HL-60/S4 treated with phorbol 12-myristate 13-acetate at 8.2 ng/mL for 4 days and 3 days (cell line): ENCODE data around the gene CDKN3.

Experiments
- in situ Hi-C: fragments of 300-500 bp; cut with MboI; formaldehyde crosslinking; loops from 2 replicates; pipeline ENCODE4 v1.15.0; 2022; ENCODE audit warnings: low sequenced_read_pairs

Gene CDKN3, protein sequence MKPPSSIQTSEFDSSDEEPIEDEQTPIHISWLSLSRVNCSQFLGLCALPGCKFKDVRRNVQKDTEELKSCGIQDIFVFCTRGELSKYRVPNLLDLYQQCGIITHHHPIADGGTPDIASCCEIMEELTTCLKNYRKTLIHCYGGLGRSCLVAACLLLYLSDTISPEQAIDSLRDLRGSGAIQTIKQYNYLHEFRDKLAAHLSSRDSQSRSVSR

DNA sequence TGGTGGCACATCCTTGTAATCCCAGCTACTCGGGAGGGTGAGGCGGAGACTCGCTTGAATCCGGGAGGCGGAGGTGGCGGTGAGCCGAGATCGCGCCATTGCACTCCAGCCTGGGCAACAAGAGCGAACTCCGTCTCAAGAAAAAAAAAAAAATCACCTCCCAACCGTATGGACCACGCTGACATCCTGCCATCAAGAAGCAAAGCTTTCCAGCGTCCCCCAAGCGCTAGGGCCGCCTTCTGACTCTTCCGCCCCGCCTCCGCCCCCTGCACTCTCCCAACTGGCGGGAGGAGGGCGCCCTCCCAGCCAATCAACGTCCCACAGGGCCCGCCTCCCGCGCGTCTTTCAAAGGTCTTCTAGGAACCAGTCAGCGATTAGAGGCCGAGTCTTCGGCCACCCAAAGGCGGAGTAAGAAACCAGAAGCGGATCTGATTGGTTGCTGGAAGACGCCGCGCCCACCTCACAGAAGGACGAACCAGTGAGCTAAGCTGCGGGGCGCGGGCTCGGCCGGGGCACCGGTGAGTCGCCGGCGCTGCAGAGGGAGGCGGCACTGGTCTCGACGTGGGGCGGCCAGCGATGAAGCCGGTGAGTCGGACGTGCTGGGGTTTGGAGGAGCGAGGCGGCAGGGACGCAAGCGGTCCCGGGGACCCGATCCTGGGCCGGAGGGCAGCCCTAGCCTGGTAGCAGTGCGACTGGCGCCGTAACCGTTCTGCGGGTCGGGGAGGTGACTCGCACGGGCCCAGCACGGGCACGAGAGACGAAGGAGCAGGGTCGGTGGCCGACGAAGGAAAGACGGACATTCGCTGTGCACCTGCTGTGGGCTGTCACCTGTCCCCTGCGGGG, at the start of gene CDKN3:
CDKN3 (plus strand) TSS at position 515 of the 843 bp plus-strand sequence; CDS start at position 577, 62 bp downstream.
- in situ Hi-C loops = no loop called here

DNA sequence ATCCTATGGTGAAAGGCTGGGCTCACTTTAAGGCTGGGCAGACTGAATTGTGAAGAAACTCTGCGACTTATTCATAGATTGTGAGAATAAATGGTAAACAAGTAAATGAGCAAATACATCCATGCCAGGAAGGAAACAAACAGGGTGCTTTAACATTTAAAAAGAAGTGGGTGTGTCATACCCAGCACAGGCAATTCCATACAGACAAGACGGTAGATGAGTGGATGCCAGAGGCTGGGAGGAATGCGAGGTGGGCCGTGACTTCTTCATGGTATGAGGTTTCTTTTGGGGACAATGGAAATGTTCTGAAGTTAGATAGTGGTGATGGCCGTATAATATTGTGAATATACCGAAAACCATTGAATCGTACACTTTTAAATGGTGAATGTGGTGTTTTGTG, 49.8 kb upstream of the CDKN3 start:
- in situ Hi-C loops = loop anchor here (25.0 kb wide), 1 partner anchor 810 kb away; no protein-coding TSS in a partner anchor

DNA sequence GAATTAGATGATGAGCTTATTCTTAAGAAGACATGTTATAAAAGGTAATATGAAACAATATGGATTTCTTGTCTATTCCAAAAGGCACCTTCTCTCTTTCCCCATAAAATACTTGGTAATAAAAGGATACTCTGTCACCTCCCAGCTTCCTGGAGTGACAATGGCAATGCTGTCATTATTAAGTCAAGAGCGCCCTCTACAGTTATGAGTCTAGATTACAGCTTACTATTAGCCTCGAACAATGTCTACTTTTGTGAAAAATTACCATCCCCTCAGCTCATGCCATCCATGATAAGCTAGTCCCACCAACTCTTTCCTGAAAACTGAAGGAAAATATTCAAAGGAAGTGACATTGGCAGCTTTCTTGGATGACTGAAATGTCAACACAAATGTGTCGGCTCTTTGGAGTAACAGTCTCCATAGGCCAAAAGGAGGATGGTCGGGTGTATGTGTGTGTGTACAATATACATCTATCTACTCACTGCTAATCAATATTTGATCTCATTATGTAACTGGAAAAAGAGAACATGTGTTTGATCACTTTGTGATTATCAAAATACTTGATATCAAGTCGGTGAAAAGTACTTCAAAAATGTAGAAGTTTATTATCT, 48.7 kb upstream of the CDKN3 start:
- in situ Hi-C loops = loop anchor here (25.0 kb wide), 1 partner anchor 811 kb away; no protein-coding TSS in a partner anchor

DNA sequence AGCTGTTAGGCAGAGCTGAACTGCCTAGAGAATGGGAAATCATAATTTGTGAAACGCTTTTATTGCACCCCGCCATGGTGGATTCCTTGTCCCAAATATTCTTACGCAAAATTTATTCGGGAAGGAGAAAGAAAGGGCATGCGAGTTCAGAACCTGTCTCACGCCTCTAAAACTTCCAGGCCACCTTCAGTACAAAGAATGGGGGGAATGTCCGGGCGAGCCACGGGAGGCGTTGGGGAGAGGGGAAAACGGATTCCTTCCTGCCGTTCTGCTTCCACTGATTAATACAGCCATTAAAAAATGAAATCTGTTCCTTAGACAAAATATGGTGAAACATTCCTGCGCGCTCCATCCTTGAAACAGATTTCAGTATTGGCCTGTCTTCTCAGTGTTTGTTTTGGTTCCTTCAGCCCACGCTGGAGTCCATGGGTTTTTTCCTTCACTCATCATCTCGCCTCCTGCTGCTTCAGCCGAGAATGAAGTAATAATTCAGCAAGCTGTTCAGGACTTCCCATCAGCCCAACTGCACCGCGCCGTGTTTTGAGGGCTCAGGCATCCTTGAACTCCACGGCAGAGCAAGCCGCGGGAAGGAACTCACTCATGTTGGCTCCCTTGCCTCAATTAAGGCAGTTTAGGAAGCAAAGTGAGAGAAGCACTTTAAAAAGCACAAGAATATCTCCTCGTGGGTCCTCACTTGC, 47.7 kb upstream of the CDKN3 start:
- in situ Hi-C loops = loop anchor here (25.0 kb wide), 1 partner anchor 812 kb away; no protein-coding TSS in a partner anchor

DNA sequence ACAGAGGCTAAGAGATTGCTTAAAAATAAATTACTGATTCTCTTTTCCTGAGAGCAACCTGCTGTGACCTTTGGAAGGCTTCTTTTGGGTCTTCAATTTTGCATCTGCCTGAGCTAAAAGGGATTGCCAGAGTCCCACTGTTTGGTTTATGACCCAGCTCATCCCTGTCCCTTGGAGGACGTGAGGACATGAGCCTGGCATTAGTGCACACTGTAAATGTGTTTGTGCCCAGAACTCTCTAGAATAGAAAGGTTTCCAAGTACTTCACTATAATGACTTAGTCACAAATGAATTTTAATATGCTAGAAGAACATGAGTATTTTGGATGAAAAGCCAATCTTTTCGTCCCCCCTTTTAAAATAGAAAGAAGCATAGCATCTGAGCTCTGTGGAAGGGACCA, 47.1 kb upstream of the CDKN3 start:
- in situ Hi-C loops = loop anchor here (25.0 kb wide), 1 partner anchor 812 kb away; no protein-coding TSS in a partner anchor

DNA sequence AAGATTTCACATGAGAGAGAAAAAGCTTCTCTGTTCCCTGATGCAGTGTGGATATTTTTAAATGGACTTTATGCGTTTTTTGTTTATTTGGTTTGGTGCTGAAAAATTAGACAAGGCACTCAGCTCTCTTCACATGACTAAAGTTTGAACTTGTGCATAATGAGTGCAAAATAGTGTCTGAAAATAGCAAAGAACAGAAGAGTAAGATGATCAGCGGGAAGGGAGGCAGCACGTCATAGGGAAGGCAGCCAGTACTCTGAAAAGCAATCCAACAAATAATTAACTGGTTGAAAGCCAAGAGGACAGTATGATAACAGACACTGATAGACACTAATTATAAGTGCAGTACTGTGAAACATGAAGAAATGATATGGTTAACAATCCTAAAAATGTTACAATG, 46.6 kb upstream of the CDKN3 start:
- in situ Hi-C loops = no loop called here

DNA sequence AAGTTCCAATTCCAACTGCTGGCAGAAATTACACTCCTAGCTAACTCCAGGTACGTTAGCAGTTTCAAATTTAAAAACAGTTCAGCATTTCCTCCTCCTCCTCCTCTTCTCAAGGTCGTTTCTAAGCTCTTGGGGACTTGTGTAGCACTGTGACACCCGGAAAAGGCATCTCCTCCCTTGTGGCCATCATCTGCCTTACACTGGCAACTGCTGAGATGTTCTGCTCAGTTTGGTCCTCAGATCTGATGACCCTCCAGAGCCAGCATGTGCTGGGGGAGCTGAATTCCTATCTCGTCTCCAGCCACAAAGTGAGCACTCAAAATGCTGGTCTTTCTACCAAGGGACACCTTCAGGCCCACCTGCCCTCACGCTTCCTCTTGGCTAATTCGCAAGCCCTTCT, 43.5 kb upstream of the CDKN3 start:
- in situ Hi-C loops = no loop called here

DNA sequence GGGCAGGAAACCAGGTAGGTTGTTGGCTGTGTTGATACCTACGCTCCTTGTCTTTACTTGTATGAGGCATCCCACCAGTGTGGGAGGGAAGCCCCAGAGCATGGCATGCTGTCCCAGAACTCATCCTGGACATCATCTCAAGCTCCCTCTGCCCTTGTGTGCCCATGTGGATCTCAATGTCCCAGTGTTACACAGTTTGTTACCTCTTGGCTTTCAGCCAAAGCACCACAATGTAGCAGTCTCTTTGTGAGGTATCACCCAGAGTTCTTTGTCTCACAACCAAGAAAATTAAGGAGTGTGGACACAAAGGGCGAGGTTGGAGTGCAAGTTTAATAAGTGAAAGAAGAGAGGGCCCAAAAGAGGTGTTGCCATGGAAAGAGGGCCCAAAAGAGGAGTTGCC, 43.1 kb upstream of the CDKN3 start:
- in situ Hi-C loops = no loop called here

DNA sequence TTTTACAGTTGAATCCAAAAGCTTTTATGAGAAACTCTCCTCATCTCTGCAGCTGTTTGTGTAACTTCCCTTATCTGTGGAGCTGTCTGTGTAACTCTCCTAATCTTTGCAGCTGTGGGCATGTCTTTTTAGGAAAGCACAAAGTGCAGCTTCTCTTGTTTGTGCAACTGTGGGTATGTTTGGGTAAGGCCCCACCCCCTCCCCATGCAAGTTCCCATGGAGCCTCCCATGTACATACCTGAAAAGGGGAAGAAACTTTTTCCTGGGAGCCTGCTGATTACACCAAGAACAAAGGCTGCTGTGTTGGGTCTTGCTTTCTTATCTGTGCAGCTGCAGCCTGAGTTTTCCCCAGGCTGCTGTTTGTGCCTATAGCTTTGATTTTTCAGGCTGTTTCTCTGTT, 42.7 kb upstream of the CDKN3 start:
- in situ Hi-C loops = no loop called here

DNA sequence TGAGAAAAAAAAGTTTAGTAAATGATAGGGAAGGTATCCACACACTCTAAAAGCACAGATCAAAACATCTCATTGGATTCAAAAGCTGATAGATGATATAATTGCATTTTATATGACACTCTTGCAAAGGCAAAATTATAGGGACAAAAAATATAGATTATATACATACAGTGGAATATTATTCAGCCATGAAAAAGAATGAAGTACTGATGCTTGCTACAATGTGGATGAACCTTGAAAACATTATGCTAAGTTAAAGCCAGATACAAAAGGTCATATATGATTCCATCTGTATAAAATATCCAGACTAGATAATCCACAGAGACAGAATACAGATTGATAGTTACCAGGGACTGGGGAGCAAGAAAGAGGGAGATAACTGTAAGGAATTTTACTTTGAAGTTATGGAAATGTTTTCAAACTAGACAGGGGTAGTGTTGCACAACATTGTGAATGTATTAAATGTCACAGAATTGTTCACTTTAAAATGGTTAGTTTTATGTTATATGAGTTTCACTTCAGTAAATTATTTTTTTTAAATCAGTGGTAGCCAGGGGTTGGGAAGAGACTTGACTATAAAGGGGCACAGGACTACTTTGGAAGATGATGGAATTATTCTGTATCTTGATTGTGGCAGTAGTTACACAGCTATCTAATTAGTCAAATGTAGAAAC, 41.7 kb upstream of the CDKN3 start:
- in situ Hi-C loops = no loop called here

DNA sequence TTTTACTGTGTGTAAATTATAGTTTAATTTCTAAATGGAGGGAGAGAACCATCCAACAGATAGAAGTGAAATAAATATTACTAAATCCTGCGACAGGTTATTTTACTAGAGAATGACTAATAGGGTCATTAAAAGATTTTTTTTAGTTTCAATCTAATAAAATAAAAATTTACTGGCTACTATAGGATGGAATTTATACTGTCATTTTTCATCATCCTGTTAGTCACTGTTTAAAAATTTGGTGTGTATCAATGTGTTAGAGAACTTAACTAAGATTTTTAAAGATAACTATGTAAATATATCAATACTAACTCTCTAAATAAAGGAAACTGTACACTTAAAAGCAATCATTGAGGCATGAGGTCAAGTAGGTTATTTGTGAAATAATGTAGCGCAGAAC, 41.1 kb upstream of the CDKN3 start:
- in situ Hi-C loops = no loop called here

DNA sequence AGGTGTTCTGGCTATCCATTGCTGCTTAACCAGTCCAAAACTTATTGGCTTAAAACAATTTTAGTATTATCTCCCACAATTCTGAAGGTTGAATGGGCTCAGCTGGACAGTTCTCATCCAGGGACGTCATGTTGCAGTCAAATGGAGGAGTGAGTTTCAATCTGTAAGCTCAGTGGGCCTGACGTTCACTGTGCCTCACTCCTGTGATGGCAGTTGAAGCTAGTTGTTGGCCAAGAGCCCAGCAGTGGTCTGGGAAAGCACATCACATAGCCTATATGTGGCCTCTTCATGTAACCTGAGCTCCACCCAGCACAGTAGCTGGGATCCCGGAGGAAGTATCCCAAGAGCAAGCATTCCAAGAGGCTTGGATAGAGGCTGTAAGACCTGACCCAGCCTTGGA, 40.6 kb upstream of the CDKN3 start:
- in situ Hi-C loops = no loop called here

DNA sequence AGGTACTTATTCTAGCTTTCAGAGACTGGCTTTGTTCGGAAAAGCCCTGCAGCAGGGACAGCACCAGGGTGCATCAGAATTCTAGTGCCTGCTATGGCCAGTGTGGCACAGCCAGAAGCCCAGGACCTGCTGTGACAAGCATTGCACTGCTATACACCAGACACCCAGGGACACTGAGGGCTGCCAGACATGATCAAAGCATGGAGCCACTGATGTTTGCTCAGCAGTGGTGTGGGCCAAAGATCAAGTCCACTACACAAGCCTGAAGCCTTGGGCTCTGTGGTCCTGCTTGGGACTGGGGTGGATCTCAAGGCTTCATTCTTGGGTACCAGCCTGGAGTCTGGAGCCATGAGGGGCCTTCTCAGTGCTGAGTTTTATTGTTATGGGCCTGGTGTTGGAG, 36.1 kb upstream of the CDKN3 start:
- in situ Hi-C loops = no loop called here

DNA sequence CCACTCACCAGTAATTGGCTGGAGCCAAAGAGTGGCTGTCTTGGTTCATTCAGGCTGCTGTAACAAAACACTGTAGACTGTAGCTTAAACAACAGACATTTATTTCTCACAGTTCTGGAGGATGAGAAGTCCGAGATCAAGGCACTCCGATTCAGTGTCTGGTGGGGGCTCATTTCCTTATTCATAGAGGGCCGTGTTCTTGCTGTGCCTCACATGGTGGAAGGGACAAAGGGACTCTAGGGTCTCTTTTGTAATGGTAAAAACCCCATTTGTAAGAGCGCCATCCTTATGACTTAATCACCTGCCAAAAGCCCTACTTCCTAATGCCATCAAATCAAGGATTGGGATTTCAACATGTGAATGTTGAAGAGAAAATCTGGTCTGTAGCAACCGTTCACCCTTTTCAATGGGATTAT, 34.7 kb upstream of the CDKN3 start:
- in situ Hi-C loops = no loop called here

DNA sequence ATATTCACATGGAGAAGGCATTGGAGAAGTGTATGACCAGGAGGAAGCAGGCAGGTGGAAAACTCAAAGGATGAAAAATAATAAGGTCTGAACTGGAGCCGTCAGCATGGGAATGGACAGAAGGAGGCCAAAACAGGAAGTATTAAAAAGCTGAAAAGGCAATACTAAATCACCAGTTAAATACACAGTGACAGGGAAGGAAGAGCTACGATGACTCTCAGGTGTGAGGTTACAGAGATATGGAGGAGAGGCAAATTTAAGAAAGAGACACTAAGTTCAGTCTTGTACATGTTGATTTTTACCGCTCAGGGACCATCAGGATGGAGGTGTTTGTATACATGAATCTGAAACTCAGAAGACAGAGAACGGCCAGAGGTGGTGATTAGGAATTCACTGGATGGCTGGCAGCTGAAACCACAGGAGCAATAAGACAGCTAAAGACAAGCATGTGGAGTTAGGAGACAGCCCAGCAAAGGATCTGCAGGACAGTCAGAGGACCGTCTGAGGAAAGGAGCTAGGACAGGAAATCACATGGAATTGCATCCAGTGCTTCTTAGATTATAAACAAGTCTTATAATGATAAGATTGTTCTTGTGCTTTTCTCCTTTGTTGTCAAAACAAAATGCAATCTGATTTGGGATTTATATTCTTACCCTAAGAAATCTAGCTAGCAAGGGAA, 33.9 kb upstream of the CDKN3 start:
- in situ Hi-C loops = no loop called here

DNA sequence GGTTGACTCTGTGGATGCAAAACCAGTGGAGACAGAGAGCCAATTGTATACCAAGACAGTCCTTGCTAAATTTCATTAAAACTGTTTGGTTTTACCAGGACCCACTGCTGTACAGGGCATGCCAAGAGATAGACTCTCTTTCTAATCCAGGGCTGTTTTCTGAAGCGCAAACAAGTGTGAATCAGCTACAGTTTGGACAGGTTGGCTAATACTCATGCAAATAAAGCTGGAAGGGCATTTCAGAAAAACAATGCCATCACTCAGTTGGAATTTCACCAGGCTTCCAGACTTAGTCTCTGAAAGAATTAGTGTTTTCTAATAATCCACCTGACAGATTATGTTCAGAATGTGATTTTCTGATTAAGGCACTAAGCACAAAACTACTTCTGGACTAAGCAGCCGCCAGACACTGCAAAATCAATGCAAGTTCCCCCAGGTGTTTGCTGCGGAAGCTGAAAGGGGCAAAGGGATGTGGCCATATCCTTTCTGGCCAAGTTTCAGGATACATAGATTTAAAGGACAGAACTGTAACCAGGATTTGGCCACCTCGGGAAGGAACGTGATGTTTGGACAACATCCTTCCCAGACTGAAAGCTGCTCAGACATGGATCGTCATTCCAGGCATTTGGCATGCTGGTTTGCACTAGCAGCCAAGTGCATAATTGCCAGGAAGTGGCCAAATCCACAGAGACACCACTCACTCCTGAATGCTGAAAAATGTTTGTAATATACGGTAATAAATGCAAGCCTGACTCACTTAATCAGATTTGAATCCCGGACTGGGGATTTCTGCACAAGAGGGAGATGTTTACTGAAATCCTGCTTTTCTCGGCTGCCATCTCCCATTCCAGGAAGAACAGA, 32.0 kb upstream of the CDKN3 start:
- in situ Hi-C loops = no loop called here

DNA sequence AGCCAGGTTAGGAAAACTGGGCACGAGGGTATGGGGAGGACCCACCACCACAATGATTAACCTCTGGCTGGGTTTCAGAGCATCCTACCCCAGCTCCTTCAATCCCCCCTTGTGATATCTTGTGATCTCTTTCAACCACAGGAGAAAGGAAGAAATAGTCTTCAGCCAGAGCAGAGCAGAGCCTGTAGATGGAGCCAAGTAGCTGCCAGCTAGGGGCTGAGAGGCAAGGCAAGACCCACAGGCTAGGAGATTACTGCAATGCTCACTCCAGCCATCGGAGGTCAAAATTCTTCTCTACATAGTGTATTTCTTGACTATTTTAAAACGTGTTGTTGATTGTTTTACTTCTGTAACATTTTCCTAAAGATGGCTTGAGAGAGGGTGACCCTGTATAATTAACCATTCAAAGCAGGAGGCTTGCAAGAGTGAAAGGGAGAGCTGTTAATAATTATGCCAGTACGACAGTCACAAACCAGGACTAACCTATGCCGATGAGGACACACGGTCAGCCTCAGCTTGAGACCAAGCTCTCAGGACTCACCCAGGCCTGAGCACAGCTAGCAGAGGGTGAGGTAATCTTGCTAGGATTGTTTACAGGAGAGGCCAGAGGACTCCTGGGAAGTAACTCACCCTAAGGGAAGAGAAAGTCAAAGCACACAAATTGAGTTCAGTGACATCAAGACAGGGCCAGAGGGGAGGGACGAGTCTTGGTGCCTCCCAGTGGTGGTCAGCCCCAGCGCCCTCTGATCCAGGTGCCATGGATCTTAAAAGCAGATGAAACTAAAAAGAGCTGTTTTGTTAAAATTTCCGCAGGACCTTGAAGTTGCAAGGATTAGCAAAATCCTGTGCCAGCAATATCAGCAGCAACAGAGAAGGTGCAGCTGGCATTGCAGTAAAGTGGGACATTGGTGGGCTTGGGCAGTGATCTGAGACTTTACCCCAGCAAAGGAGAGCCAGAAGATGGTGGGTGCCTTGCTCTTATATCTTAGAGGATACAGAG, 29.8 kb upstream of the CDKN3 start:
- in situ Hi-C loops = no loop called here

DNA sequence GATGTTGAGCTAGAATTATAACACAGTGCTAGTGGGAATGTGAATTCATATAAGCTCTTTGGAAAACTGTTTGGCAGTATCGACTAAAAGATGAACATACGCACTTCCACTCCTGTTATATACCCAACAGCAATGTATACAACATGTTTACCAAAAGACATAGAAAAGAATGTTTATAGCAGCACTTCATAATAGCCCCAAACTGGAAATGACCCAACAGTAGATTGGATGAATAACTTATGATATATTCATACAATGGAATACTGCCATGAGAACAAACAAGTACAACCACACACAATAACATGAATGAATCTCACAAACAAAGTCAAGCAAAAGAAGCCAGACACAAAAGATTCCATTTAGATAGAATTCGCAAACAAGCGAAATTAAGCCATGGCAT, 28.5 kb upstream of the CDKN3 start:
- in situ Hi-C loops = no loop called here
